Peyer's patch (tissue), 4 donors: Measurements from ENCODE around the gene PRSS48.

ENCODE experiments used
- CTCF ChIP-seq, 6 experiments: fragments of 450-650 bp in 4 of 6; fragments of 200-600 bp in 2 of 6; sonication (generic) in 1 of 6; IDR thresholded peaks; one replicate each; pipeline ENCODE4 v1.5.1; 2017 to 2019; ENCODE audit warnings: antibody characterized with exemption in 6 of 6, mild to moderate bottlenecking in 3 of 6, moderate library complexity in 1 of 6
- POLR2A ChIP-seq, 2 donors: fragments of 450-650 bp; IDR thresholded peaks; one replicate each; pipeline ENCODE4 v1.5.1; 2017; ENCODE audit warnings: antibody characterized with exemption in 2 of 2, mild to moderate bottlenecking in 2 of 2, moderate library complexity in 2 of 2

GRCh38 chr4:151291485-151291884 lies 14.5 kb downstream of the PRSS48 start:
- no peak for TF ChIP-seq CTCF (IDR thresholded peaks at IDR 0.05)
- no peak for TF ChIP-seq POLR2A (IDR thresholded peaks at IDR 0.05)
